ENCODE results near the gene CD58.

Gene CD58

GRCh38 chr1:116465845-116466685 lies 104.8 kb downstream of the CD58 start:
- DNase-seq: no peak

GRCh38 chr1:116465477-116465844 lies 105.4 kb downstream of the CD58 start:
- no peak for DNase-seq

Data from activated gamma-delta T cell (primary cell).